GM12878 (cell line): ENCODE measurements around the gene NPBWR2.

Source experiments
- CTCF ChIP-seq, 3 experiments: IDR thresholded peaks in 2 of 3; conservative IDR thresholded peaks in 1 of 3; 2 replicates each; pipeline ENCODE4 v1.5.1; 2011; ENCODE audit warnings: low read depth in 3 of 3, low read length in 3 of 3, mild to moderate bottlenecking in 3 of 3, control low read depth in 2 of 3, moderate library complexity in 2 of 3, inconsistent platforms in 1 of 3, mixed read lengths in 1 of 3; ENCODE audit not compliant: control insufficient read depth in 2 of 3, insufficient read depth in 1 of 3; ENCODE audit errors: extremely low read depth in 1 of 3
- DPF2 ChIP-seq: fragments of 450-650 bp; IDR thresholded peaks from 2 replicates; pipeline ENCODE4 v1.6.1; 2017; ENCODE audit warnings: mild to moderate bottlenecking
- ELK1 ChIP-seq: IDR thresholded peaks from 2 replicates; pipeline ENCODE4 v1.6.1; 2012; ENCODE audit warnings: low read depth, low read length, improper control_type of control experiment
- MLLT1 ChIP-seq: fragments of 450-650 bp; IDR thresholded peaks from 2 replicates; pipeline ENCODE4 v1.6.1; 2016; ENCODE audit warnings: mild to moderate bottlenecking
- SRF ChIP-seq, 2 experiments: IDR thresholded peaks; 2 replicates each; pipeline ENCODE4 v1.6.1; 2011; ENCODE audit warnings: low read depth in 2 of 2, low read length in 2 of 2, mild to moderate bottlenecking in 1 of 2, moderate library complexity in 1 of 2
- ZBTB33 ChIP-seq: fragments of 450-650 bp; IDR thresholded peaks from 2 replicates; pipeline ENCODE4 v1.6.1; 2017; ENCODE audit warnings: mild to moderate bottlenecking

- TF ChIP-seq CTCF (IDR thresholded peaks at IDR 0.05 in 2 of 3, conservative IDR thresholded peaks at IDR 0.05 in 1 of 3; ENCODE audit: control insufficient read depth in 2 of 3, extremely low read depth in 1 of 3, insufficient read depth in 1 of 3, low read depth in 3 of 3, low read length in 3 of 3) = peak; percentile 60 to 83 (median 76)
- 0 out of 2 replicates have a peak, but pooled peaks have one; percentile 42 for TF ChIP-seq DPF2
- no peak for TF ChIP-seq ELK1
- no peak for TF ChIP-seq SRF (IDR thresholded peaks at IDR 0.05; ENCODE audit: low read depth in 2 of 2, low read length in 2 of 2)
- no peak for TF ChIP-seq ZBTB33
- no peak for TF ChIP-seq MLLT1
These were observed 5.4 kb downstream of the NPBWR2 start for GRCh38 chr20:64101731-64102621.
